GM12878 (cell line): Measurements from ENCODE around the gene TTC22. TPM values are rescaled to one million over a fixed set of nuclear protein-coding genes. Genes with fewer than 3 reads are reported as not detected.
A peak's percentile ranks its signal among the peaks of the same experiment; 100 is the strongest.

Source experiments
- BMI1 ChIP-seq: fragments of 450-650 bp; IDR thresholded peaks from 2 replicates; pipeline ENCODE4 v1.6.1; 2016; ENCODE audit warnings: mild to moderate bottlenecking, moderate library complexity, borderline replicate concordance
- CBFB ChIP-seq: IDR thresholded peaks from 2 replicates; pipeline ENCODE4 v1.6.1; 2016; ENCODE audit warnings: antibody characterized with exemption, low read depth
- CBX3 ChIP-seq: fragments of 200-600 bp; sonication (generic); IDR thresholded peaks from 2 replicates; pipeline ENCODE4 v1.6.1; 2016; ENCODE audit warnings: low read depth, borderline replicate concordance
- CHD2 ChIP-seq: IDR thresholded peaks from 2 replicates; pipeline ENCODE4 v1.6.1; 2011; ENCODE audit warnings: low read depth, low read length, improper control_type of control experiment, borderline replicate concordance
- CREM ChIP-seq: IDR thresholded peaks from 2 replicates; pipeline ENCODE4 v1.6.1; 2014; ENCODE audit warnings: antibody characterized with exemption, low read depth
- EED ChIP-seq: sonication (generic); IDR thresholded peaks from 2 replicates; pipeline ENCODE4 v1.6.1; 2016; ENCODE audit warnings: antibody characterized with exemption, low read depth
- EGR1 ChIP-seq, 2 experiments: IDR thresholded peaks; 1 replicate in 1 of 2; 2 replicates in 1 of 2; pipeline ENCODE4 v1.6.1; 2011 to 2012; ENCODE audit warnings: low read depth in 2 of 2, low read length in 2 of 2, borderline replicate concordance in 1 of 2, mild to moderate bottlenecking in 1 of 2, moderate library complexity in 1 of 2
- ESRRA ChIP-seq: IDR thresholded peaks from 2 replicates; pipeline ENCODE4 v1.6.1; 2012; ENCODE audit warnings: mild to moderate bottlenecking, low read length, improper control_type of control experiment
- GATAD2B ChIP-seq: fragments of 450-650 bp; conservative IDR thresholded peaks from 2 replicates; pipeline ENCODE4 v1.6.1; 2017; ENCODE audit warnings: low read depth, mild to moderate bottlenecking, moderate library complexity
- HCFC1 ChIP-seq: fragments of 150-350 bp; IDR thresholded peaks from 2 replicates; pipeline ENCODE4 v1.6.1; 2014; ENCODE audit warnings: low read length
- HDAC6 ChIP-seq: fragments of 200-600 bp; sonication (generic); IDR thresholded peaks from one replicate; pipeline ENCODE4 v1.8.0; 2017; ENCODE audit warnings: antibody characterized with exemption; ENCODE audit not compliant: unreplicated experiment
- LARP7 ChIP-seq: fragments of 450-650 bp; IDR thresholded peaks from 2 replicates; pipeline ENCODE4 v1.6.1; 2017; ENCODE audit warnings: mild to moderate bottlenecking
- MEF2B ChIP-seq: fragments of 450-650 bp; IDR thresholded peaks from 2 replicates; pipeline ENCODE4 v1.6.1; 2018; ENCODE audit warnings: mild to moderate bottlenecking, moderate library complexity; ENCODE audit not compliant: partially characterized antibody, poor library complexity, severe bottlenecking
- NFXL1 ChIP-seq: fragments of 450-650 bp; IDR thresholded peaks from 2 replicates; pipeline ENCODE4 v1.6.1; 2017; ENCODE audit warnings: antibody characterized with exemption, mild to moderate bottlenecking, borderline replicate concordance
- NFYA ChIP-seq: IDR thresholded peaks from 2 replicates; pipeline ENCODE4 v1.6.1; 2011; ENCODE audit warnings: low read depth, mild to moderate bottlenecking, low read length, improper control_type of control experiment, borderline replicate concordance
- NFYB ChIP-seq: IDR thresholded peaks from 2 replicates; pipeline ENCODE4 v1.6.1; 2011; ENCODE audit warnings: low read depth, mild to moderate bottlenecking, low read length, improper control_type of control experiment, moderate library complexity; ENCODE audit not compliant: insufficient read depth
- SIN3A ChIP-seq: IDR thresholded peaks from 2 replicates; pipeline ENCODE4 v1.6.1; 2012; ENCODE audit warnings: low read depth, low read length, improper control_type of control experiment
- SMARCA5 ChIP-seq: fragments of 450-650 bp; IDR thresholded peaks from 2 replicates; pipeline ENCODE4 v1.6.1; 2017; ENCODE audit warnings: mild to moderate bottlenecking
- SP1 ChIP-seq: IDR thresholded peaks from one replicate; pipeline ENCODE4 v1.6.1; 2011; ENCODE audit warnings: low read depth, low read length
- TCF12 ChIP-seq: IDR thresholded peaks from 2 replicates; pipeline ENCODE4 v1.6.1; 2011; ENCODE audit warnings: low read depth, mild to moderate bottlenecking, low read length
- TCF7 ChIP-seq: IDR thresholded peaks from 2 replicates; pipeline ENCODE4 v1.6.1; 2014; ENCODE audit warnings: antibody characterized with exemption, borderline replicate concordance
- polyA plus RNA-seq, 11 experiments: library from polyadenylated mRNA; depleted of rRNA in 4 of 11; unstranded in 6 of 11; stranded (reverse) in 5 of 11; fragments of >200 nt; fragmentation: Nextera tagmentation in 4 of 11; fragmentation: Illumina TruSeq in 1 of 11; extraction: Ambion mirVana in 4 of 11; extraction: Trizol in 1 of 11; gene quantifications; 1 replicate in 1 of 11; 2 replicates in 10 of 11; pipeline versions ENCODE4 v1.2.1 to v1.2.3, GENCODE V29; 2011 to 2016; ENCODE audit warnings: inconsistent platforms in 2 of 11, missing spikeins in 2 of 11, low read depth in 1 of 11
- total RNA-seq, 4 experiments: library from RNA; depleted of rRNA in 3 of 4; stranded (reverse); fragments of >200 nt in 3 of 4; fragmentation: Illumina TruSeq in 1 of 4; extraction: Trizol in 1 of 4; gene quantifications; 2 replicates each; pipeline versions ENCODE4 v1.2.1 to v1.2.3, GENCODE V29; 2013 to 2021
- TF ChIP-seq, protein P1 (sequence below): fragments of 450-650 bp; IDR thresholded peaks from 2 replicates; pipeline ENCODE4 v1.6.1; 2016; ENCODE audit warnings: mild to moderate bottlenecking, moderate library complexity, borderline replicate concordance
- TF ChIP-seq, protein P2 (sequence below): fragments of 450-650 bp; IDR thresholded peaks from 2 replicates; pipeline ENCODE4 v1.6.1; 2018; ENCODE audit warnings: mild to moderate bottlenecking, low read depth, moderate library complexity; ENCODE audit not compliant: partially characterized antibody

Gene TTC22
- total and polyA plus RNA-seq, 10 of the 15 experiments (the other 5 are each of a cell fraction or from before 2014, with no cell fraction given), result 0.64 to 5.1 (median 1.9) TPM

- no peak for TF ChIP-seq NFXL1
- TF ChIP-seq EED, result 0 out of 2 replicates have a peak, but pooled peaks have one; percentile 53
- TF ChIP-seq CREM, result 0 out of 2 replicates have a peak, but pooled peaks have one; percentile 43
- peak; percentile 77; the same call in 1 of the 2 replicates for TF ChIP-seq GATAD2B
- peak; percentile 96 for TF ChIP-seq NFYB
- peak; percentile 70 for TF ChIP-seq HCFC1
- TF ChIP-seq TCF7, result no peak
- TF ChIP-seq CHD2, result peak; percentile 82; the same call in 1 of the 2 replicates
- 0 out of 2 replicates have a peak, but pooled peaks have one; percentile 24 for TF ChIP-seq SMARCA5
- TF ChIP-seq, protein P1, sequence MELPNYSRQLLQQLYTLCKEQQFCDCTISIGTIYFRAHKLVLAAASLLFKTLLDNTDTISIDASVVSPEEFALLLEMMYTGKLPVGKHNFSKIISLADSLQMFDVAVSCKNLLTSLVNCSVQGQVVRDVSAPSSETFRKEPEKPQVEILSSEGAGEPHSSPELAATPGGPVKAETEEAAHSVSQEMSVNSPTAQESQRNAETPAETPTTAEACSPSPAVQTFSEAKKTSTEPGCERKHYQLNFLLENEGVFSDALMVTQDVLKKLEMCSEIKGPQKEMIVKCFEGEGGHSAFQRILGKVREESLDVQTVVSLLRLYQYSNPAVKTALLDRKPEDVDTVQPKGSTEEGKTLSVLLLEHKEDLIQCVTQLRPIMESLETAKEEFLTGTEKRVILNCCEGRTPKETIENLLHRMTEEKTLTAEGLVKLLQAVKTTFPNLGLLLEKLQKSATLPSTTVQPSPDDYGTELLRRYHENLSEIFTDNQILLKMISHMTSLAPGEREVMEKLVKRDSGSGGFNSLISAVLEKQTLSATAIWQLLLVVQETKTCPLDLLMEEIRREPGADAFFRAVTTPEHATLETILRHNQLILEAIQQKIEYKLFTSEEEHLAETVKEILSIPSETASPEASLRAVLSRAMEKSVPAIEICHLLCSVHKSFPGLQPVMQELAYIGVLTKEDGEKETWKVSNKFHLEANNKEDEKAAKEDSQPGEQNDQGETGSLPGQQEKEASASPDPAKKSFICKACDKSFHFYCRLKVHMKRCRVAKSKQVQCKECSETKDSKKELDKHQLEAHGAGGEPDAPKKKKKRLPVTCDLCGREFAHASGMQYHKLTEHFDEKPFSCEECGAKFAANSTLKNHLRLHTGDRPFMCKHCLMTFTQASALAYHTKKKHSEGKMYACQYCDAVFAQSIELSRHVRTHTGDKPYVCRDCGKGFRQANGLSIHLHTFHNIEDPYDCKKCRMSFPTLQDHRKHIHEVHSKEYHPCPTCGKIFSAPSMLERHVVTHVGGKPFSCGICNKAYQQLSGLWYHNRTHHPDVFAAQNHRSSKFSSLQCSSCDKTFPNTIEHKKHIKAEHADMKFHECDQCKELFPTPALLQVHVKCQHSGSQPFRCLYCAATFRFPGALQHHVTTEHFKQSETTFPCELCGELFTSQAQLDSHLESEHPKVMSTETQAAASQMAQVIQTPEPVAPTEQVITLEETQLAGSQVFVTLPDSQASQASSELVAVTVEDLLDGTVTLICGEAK, result peak; percentile 95
- TF ChIP-seq HDAC6, result no peak
- peak; percentile 75 for TF ChIP-seq SP1
- peak; percentile 39; the same call in 1 of the 2 replicates for TF ChIP-seq SIN3A
- peak; percentile 19 to 77 for TF ChIP-seq EGR1 (IDR thresholded peaks at IDR 0.05; ENCODE audit: borderline replicate concordance in 1 of 2, low read depth in 2 of 2, low read length in 2 of 2)
- TF ChIP-seq CBFB, result peak; percentile 48; the same call in 1 of the 2 replicates
- peak; percentile 83 for TF ChIP-seq LARP7
- no peak for TF ChIP-seq ESRRA
- peak; percentile 42 for TF ChIP-seq MEF2B
- peak; percentile 5; the same call in 1 of the 2 replicates for TF ChIP-seq NFYA
- TF ChIP-seq TCF12, result peak; percentile 5; the same call in 1 of the 2 replicates
- TF ChIP-seq, protein P2, sequence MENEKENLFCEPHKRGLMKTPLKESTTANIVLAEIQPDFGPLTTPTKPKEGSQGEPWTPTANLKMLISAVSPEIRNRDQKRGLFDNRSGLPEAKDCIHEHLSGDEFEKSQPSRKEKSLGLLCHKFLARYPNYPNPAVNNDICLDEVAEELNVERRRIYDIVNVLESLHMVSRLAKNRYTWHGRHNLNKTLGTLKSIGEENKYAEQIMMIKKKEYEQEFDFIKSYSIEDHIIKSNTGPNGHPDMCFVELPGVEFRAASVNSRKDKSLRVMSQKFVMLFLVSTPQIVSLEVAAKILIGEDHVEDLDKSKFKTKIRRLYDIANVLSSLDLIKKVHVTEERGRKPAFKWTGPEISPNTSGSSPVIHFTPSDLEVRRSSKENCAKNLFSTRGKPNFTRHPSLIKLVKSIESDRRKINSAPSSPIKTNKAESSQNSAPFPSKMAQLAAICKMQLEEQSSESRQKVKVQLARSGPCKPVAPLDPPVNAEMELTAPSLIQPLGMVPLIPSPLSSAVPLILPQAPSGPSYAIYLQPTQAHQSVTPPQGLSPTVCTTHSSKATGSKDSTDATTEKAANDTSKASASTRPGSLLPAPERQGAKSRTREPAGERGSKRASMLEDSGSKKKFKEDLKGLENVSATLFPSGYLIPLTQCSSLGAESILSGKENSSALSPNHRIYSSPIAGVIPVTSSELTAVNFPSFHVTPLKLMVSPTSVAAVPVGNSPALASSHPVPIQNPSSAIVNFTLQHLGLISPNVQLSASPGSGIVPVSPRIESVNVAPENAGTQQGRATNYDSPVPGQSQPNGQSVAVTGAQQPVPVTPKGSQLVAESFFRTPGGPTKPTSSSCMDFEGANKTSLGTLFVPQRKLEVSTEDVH, result peak; percentile 80
- TF ChIP-seq CBX3, result no peak
- peak; percentile 99 for TF ChIP-seq BMI1
These were observed 36.8 kb downstream of the TTC22 start, which contains the start of gene PARS2 (continued) for GRCh38 chr1:54764133-54764921.
